ENCODE data around the gene VEGFB.

VEGFB gene

GRCh38 chr11:64219354-64219684, 15.1 kb upstream of the VEGFB start:
- Histone ChIP-seq H3K36me3 (ENCODE audit: control insufficient read depth, insufficient read depth, low read length) (peaks cover 4% of the 10 kb centered on the region), H3K4me3 (ENCODE audit: low read length) (no peak overlapping the region), H3K4me1 (ENCODE audit: control insufficient read depth, insufficient read depth, low read length) (no peaks in the 10 kb centered on the region), H3K9ac (ENCODE audit: low read length) (no peak overlapping the region), H3K27me3 (ENCODE audit: control insufficient read depth, insufficient read depth, low read length) (no peaks in the 10 kb centered on the region), H3K27ac (ENCODE audit: low read depth, low read length) (no peak overlapping the region)

DNA sequence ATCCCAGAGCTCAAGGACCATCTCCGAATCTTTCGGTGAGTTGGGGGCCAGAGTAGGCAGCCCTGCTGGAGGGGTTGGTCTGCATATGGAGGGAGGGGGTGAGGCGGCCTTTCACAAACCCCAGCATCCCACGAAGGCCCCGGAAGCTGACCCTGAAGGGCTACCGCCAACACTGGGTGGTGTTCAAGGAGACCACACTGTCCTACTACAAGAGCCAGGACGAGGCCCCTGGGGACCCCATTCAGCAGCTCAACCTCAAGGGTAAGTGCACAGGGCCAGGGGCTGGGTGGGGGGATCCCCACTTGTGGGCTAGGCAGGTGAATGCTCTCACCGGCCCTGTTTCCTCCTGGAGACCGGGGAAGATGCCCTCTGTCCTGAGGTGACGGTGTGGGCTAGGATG, 14.6 kb upstream of the VEGFB start:
- H3K27me3 ChIP-seq (ENCODE audit: control insufficient read depth, insufficient read depth, low read length), result no peaks in the 10 kb centered on the region
- H3K36me3 ChIP-seq (ENCODE audit: control insufficient read depth, insufficient read depth, low read length), result peaks cover 4% of the 10 kb centered on the region
- H3K4me1 ChIP-seq (ENCODE audit: control insufficient read depth, insufficient read depth, low read length), result no peaks in the 10 kb centered on the region
- H3K4me3 ChIP-seq (ENCODE audit: low read length), result no peak overlapping the region
- H3K9ac ChIP-seq (ENCODE audit: low read length), result no peak overlapping the region
- H3K27ac ChIP-seq (ENCODE audit: low read depth, low read length), result no peak overlapping the region

DNA sequence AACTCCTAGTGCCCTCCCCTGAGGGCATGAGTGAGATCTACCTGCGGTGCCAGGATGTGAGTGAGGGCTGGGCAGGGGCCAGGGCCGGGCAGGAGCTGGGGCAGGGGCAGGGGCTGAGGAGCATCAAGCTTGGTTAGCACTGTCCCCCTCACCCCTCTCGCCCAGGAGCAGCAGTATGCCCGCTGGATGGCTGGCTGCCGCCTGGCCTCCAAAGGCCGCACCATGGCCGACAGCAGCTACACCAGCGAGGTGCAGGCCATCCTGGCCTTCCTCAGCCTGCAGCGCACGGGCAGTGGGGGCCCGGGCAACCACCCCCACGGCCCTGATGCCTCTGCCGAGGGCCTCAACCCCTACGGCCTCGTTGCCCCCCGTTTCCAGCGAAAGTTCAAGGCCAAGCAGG, 14.1 kb upstream of the VEGFB start:
- Histone ChIP-seq H3K27me3 (ENCODE audit: control insufficient read depth, insufficient read depth, low read length) (no peaks in the 10 kb centered on the region), H3K4me1 (ENCODE audit: control insufficient read depth, insufficient read depth, low read length) (no peaks in the 10 kb centered on the region), H3K9ac (ENCODE audit: low read length) (no peak overlapping the region), H3K4me3 (ENCODE audit: low read length) (no peak overlapping the region), H3K36me3 (ENCODE audit: control insufficient read depth, insufficient read depth, low read length) (peaks cover 4% of the 10 kb centered on the region), H3K27ac (ENCODE audit: low read depth, low read length) (no peak overlapping the region)

DNA sequence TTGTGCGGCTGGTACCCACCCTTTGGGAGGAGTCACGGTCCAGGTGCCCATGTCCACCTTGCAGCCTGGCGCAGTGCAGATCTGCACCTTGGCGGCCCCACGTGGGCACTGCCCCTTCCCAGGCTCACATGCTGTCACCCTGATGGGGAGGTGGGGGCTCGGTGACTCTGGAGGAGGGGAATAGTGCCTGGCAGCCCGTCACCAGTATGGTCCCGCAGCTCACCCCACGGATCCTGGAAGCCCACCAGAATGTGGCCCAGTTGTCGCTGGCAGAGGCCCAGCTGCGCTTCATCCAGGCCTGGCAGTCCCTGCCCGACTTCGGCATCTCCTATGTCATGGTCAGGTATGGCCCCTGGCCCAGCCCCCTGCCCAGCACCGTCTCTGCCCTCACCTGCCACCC, 13.6 kb upstream of the VEGFB start:
- Histone ChIP-seq H3K36me3 (ENCODE audit: control insufficient read depth, insufficient read depth, low read length) (peaks cover 4% of the 10 kb centered on the region), H3K27ac (ENCODE audit: low read depth, low read length) (no peak overlapping the region), H3K4me3 (ENCODE audit: low read length) (no peak overlapping the region), H3K4me1 (ENCODE audit: control insufficient read depth, insufficient read depth, low read length) (no peaks in the 10 kb centered on the region), H3K27me3 (ENCODE audit: control insufficient read depth, insufficient read depth, low read length) (no peaks in the 10 kb centered on the region), H3K9ac (ENCODE audit: low read length) (no peak overlapping the region)

DNA sequence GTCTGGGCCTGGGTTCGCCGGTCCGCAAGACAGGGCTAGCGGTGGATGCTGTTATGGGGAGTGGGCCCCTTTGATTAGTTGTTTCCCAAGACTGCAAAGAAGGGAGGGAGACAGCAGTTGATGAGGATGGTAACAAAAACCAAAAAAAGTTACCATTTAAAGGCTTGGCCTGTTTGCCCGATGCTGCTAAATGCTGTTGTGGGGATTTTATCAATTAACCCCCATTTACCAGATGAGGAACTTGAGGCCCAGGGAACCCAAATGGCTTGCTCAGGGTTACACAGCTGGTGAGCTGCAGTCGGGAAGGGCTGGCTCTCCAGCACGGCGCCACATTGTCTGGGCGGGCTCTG, 11.8 kb upstream of the VEGFB start:
- Histone ChIP-seq H3K27me3 (ENCODE audit: control insufficient read depth, insufficient read depth, low read length) (no peaks in the 10 kb centered on the region), H3K36me3 (ENCODE audit: control insufficient read depth, insufficient read depth, low read length) (peaks cover 4% of the 10 kb centered on the region), H3K4me3 (ENCODE audit: low read length) (no peak overlapping the region), H3K9ac (ENCODE audit: low read length) (no peak overlapping the region), H3K4me1 (ENCODE audit: control insufficient read depth, insufficient read depth, low read length) (peaks cover 9% of the 10 kb centered on the region), H3K27ac (ENCODE audit: low read depth, low read length) (no peak overlapping the region)

DNA sequence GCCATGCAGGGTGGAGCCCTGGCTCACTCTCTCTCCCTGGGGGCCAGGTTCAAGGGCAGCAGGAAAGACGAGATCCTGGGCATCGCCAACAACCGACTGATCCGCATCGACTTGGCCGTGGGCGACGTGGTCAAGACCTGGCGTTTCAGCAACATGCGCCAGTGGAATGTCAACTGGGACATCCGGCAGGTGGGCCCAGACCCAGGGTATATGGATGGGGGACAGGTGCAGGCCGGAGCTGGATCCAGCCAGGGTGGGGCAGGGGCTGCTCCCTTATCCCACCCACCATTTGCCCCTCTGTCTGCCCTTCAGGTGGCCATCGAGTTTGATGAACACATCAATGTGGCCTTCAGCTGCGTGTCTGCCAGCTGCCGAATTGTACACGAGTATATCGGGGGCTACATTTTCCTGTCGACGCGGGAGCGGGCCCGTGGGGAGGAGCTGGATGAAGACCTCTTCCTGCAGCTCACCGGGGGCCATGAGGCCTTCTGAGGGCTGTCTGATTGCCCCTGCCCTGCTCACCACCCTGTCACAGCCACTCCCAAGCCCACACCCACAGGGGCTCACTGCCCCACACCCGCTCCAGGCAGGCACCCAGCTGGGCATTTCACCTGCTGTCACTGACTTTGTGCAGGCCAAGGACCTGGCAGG, 11.3 kb upstream of the VEGFB start:
- Histone ChIP-seq H3K4me3 (ENCODE audit: low read length) (no peak overlapping the region), H3K4me1 (ENCODE audit: control insufficient read depth, insufficient read depth, low read length) (peaks cover 9% of the 10 kb centered on the region), H3K9ac (ENCODE audit: low read length) (no peak overlapping the region), H3K27ac (ENCODE audit: low read depth, low read length) (no peak overlapping the region), H3K27me3 (ENCODE audit: control insufficient read depth, insufficient read depth, low read length) (no peaks in the 10 kb centered on the region), H3K36me3 (ENCODE audit: control insufficient read depth, insufficient read depth, low read length) (peaks cover 4% of the 10 kb centered on the region)

DNA sequence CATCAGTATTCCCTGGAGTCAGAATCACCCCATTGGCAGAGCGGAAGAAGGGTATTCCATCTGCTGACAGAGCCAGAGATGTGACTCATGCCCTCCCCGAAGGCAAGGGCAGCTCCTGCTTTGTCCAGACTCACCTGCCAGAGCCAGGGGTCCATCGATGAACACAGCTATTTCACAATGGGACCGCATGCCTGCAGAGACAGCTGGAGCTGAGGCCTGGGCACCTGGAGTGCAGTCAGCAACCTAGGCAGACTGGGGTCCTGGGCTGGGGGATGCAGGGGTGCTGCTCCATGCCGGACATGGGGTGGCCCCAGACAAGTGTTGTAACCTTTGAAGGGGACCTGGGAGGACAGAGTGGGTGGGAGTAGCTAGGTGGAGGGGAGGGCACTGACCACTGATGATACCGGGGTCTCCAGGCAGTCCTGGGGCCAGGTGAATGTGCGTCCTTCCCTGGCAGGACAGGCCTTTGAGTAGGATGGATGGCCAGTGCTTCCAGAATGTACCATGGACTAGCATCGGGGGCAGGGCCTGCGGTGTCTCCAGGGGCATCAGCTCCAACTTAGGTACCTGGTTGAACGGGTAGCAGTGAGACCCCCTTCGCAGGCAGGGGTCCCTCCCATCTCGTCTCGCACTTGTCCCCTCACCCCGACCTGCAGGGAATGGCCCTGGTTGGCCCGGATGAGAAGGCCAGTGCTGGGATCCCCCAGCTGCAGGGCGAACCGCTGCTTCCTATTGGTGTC, 10.1 kb upstream of the VEGFB start:
- H3K4me1 ChIP-seq (ENCODE audit: control insufficient read depth, insufficient read depth, low read length), result peaks cover 9% of the 10 kb centered on the region

DNA sequence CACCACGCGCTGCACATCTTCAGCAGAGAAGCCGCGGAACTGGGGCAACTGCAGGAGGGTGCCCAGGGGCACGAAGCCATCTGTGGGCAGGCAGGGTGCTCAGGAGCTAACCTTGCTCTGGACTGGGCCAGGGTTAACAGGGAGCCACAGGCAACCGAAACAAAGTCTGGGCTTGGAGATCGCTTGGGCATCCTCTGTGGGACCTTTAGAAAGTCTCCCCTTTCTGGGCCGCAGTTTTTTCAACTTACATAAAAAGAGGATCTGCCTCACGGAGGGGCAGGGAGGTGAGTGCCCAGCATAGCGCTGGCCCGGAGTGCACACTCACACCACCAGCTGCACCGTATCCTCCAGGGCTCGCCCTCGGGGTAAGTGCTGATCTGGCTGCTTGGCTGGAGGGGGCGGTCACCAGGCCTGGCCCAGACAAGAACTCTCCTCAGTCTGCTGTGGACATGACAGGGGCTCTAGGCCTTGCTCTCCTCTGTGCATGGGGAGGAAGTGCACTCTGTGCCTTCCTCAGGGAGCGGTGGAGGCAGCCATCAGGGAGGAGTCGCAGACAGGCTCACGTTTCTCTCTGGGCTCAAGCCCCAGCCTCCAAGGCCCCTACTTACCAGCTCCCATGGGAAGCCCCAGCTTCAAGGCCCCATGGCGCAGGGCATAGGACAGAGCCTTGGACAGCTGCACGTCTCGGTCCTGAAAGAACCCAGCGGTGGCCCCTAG, 9.3 kb upstream of the VEGFB start:
- peak overlapping the region; percentile 86 for H3K4me3 ChIP-seq (ENCODE audit: low read length)
- no peaks in the 10 kb centered on the region for H3K27me3 ChIP-seq (ENCODE audit: control insufficient read depth, insufficient read depth, low read length)
- peaks cover 14% of the 10 kb centered on the region for H3K4me1 ChIP-seq (ENCODE audit: control insufficient read depth, insufficient read depth, low read length)
- H3K27ac ChIP-seq (ENCODE audit: low read depth, low read length), result no peak overlapping the region
- peak overlapping the region; percentile 24 for H3K9ac ChIP-seq (ENCODE audit: low read length)
- peaks cover 4% of the 10 kb centered on the region for H3K36me3 ChIP-seq (ENCODE audit: control insufficient read depth, insufficient read depth, low read length)

More for the DNA sequence above, 10.1 kb upstream of the VEGFB start:
- Histone ChIP-seq H3K9ac (ENCODE audit: low read length) (no peak overlapping the region), H3K36me3 (ENCODE audit: control insufficient read depth, insufficient read depth, low read length) (peaks cover 4% of the 10 kb centered on the region), H3K27ac (ENCODE audit: low read depth, low read length) (no peak overlapping the region), H3K4me3 (ENCODE audit: low read length) (no peak overlapping the region), H3K27me3 (ENCODE audit: control insufficient read depth, insufficient read depth, low read length) (no peaks in the 10 kb centered on the region)

DNA sequence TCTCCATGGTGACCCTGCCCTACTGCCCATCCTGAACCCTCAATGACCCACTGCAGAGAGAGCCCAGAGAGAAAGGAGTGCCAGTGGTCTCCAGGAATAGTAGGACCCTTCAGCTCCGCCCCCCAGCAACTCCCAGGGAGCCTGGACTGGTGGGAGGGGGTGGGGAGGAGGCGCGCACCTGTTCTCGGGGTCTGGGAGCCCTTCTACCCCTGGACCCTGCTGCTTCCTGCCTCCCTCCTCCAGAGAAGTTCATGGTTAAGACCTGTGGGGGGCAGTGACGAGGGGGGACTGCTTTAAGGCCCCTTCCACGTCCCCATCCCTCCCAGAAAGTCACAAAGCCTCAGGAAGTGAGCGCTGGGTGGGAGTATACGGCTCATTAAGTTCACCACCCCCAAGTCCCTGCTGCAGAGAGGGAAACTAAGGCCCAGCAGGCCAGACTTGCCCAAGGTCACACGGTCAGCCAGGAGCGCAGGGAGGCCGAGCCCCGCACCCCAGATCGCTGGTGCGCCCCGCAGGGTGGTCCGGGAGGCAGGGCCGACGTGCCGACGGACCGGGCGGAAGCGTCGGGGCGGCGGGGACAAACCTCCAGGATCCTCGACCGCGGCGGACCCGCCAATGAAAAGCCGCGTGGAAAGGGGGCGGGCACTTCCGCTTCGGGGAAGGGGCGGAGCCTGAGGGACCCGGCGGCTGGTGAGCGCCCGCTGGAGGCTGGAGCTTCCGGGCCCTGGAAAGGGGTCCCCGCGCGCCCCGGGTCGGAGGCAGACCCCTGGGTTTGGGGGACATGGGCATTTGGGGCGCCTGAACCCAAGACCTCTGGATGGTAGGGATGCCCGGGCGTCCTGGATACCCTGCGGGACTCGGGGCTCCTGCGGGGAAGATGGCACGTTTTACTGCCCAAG, 8.5 kb upstream of the VEGFB start, which contains the start of the genes NUDT22 and TRPT1:
TSS of gene NUDT22 (plus strand) at position 667 of the 899 bp plus-strand sequence. CDS start 379 bp downstream, outside the sequence.
TSS of gene TRPT1 (minus strand) at position 579 of the 899 bp plus-strand sequence. CDS start at position 253, 326 bp downstream.
- Histone ChIP-seq H3K4me1 (ENCODE audit: control insufficient read depth, insufficient read depth, low read length) (peaks cover 14% of the 10 kb centered on the region), H3K4me3 (ENCODE audit: low read length) (peak within 1 kb of the TSS; percentile 86), H3K27me3 (ENCODE audit: control insufficient read depth, insufficient read depth, low read length) (no peaks in the 10 kb centered on the region), H3K27ac (ENCODE audit: low read depth, low read length) (peak within 1 kb of the TSS; percentile 88), H3K9ac (ENCODE audit: low read length) (peak within 1 kb of the TSS; percentile 89), H3K36me3 (ENCODE audit: control insufficient read depth, insufficient read depth, low read length) (peaks cover 3% of the 10 kb centered on the region)

DNA sequence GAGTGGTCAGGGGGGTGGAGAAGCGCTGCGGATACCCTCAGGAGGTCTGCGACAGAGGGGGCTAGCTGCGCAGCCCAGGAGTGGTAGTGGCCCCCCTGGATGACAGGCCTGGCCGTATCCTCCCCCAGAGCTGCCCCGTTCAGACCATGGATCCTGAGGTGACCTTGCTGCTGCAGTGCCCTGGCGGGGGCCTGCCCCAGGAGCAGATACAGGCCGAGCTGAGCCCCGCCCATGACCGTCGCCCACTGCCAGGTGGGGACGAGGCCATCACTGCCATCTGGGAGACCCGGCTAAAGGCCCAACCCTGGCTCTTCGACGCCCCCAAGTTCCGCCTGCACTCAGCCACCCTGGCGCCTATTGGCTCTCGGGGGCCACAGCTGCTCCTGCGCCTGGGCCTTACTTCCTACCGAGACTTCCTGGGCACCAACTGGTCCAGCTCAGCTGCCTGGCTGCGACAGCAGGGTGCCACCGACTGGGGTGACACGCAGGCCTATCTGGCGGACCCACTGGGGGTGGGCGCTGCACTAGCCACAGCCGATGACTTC, 7.8 kb upstream of the VEGFB start:
- peak overlapping the region; percentile 89 for H3K9ac ChIP-seq (ENCODE audit: low read length)
- H3K36me3 ChIP-seq (ENCODE audit: control insufficient read depth, insufficient read depth, low read length), result no peaks in the 10 kb centered on the region
- H3K4me3 ChIP-seq (ENCODE audit: low read length), result peak overlapping the region; percentile 86
- peaks cover 14% of the 10 kb centered on the region for H3K4me1 ChIP-seq (ENCODE audit: control insufficient read depth, insufficient read depth, low read length)
- H3K27me3 ChIP-seq (ENCODE audit: control insufficient read depth, insufficient read depth, low read length), result no peaks in the 10 kb centered on the region
- peak overlapping the region; percentile 88 for H3K27ac ChIP-seq (ENCODE audit: low read depth, low read length)

- Histone ChIP-seq H3K36me3 (ENCODE audit: control insufficient read depth, insufficient read depth, low read length) (no peaks in the 10 kb centered on the region), H3K9ac (ENCODE audit: low read length) (peak overlapping the region; percentile 19), H3K27ac (ENCODE audit: low read depth, low read length) (no peak overlapping the region), H3K4me1 (ENCODE audit: control insufficient read depth, insufficient read depth, low read length) (peaks cover 14% of the 10 kb centered on the region), H3K4me3 (ENCODE audit: low read length) (peak overlapping the region; percentile 86), H3K27me3 (ENCODE audit: control insufficient read depth, insufficient read depth, low read length) (no peaks in the 10 kb centered on the region)
These were observed 6.9 kb upstream of the VEGFB start for GRCh38 chr11:64227405-64227956.
